Muscle layer of colon (tissue), 2 donors: Measurements from ENCODE around the gene MESD.

Source experiments
- H3K27ac ChIP-seq: one replicate; pipeline ENCODE4 v1.7.0; 2013; ENCODE audit warnings: low read depth, mild to moderate bottlenecking, low read length, moderate library complexity
- H3K27me3 ChIP-seq, 2 donors: one replicate each; pipeline ENCODE4 v1.7.0; 2013; ENCODE audit warnings: low read length in 2 of 2, mild to moderate bottlenecking in 2 of 2; ENCODE audit not compliant: insufficient read depth in 2 of 2, control insufficient read depth in 1 of 2
- H3K36me3 ChIP-seq: one replicate; pipeline ENCODE4 v1.7.0; 2013; ENCODE audit warnings: mild to moderate bottlenecking, low read length; ENCODE audit not compliant: insufficient read depth
- H3K4me1 ChIP-seq: one replicate; pipeline ENCODE4 v1.7.0; 2013; ENCODE audit warnings: mild to moderate bottlenecking, low read length; ENCODE audit not compliant: insufficient read depth
- H3K4me3 ChIP-seq, 2 donors: one replicate each; pipeline ENCODE4 v1.7.0; 2013; ENCODE audit warnings: low read length in 2 of 2, low read depth in 1 of 2, mild to moderate bottlenecking in 1 of 2, moderate library complexity in 1 of 2
- H3K9ac ChIP-seq: one replicate; pipeline ENCODE4 v1.7.0; 2013; ENCODE audit warnings: low read length
- H3K9me3 ChIP-seq: one replicate; pipeline ENCODE4 v1.7.0; 2013; ENCODE audit warnings: mild to moderate bottlenecking, low read length
- donor health status: abdominal sarcoma.
- donor health status: Adenocarcinoma of cecum.

Gene MESD

DNA sequence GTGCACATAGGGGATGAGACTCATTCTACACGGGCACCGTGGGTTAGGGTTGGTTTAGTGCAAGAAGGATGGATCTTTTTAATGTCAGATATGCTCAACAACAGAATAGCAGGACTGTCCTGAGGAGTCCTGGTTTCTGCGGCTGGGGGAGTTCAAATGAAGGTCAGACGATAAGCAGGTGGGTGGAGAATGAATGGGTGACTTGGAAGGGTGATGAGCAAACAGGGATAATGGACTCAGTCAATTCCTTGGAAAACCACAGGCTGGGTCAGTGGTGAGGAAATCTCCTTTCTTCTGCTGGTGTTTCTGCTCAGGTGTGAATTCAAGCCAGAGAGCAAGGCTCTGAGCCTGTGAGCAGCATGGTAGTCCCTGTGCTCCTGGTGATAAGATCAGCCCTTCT, 59.9 kb downstream of the MESD start:
- Histone ChIP-seq H3K9ac (no peak overlapping the region), H3K4me3 (no peak overlapping the region), H3K27me3 (no peaks in the 10 kb centered on the region), H3K4me1 (peaks cover 25% of the 10 kb centered on the region), H3K9me3 (no peaks in the 10 kb centered on the region), H3K27ac (no peak overlapping the region), H3K36me3 (no peaks in the 10 kb centered on the region)

- no peaks in the 10 kb centered on the region for H3K36me3 ChIP-seq
- no peak overlapping the region for H3K27ac ChIP-seq
- H3K9me3 ChIP-seq: no peaks in the 10 kb centered on the region
- no peak overlapping the region for H3K4me3 ChIP-seq
- H3K27me3 ChIP-seq: no peaks in the 10 kb centered on the region
- no peak overlapping the region for H3K9ac ChIP-seq
- H3K4me1 ChIP-seq: peaks cover 21% of the 10 kb centered on the region
These were observed 60.4 kb downstream of the MESD start for GRCh38 chr15:80929225-80929624.

GRCh38 chr15:80926126-80926525, 63.5 kb downstream of the MESD start:
- no peak overlapping the region for H3K27ac ChIP-seq
- H3K9me3 ChIP-seq: no peaks in the 10 kb centered on the region
- no peaks in the 10 kb centered on the region for H3K4me1 ChIP-seq
- H3K4me3 ChIP-seq: no peak overlapping the region
- H3K36me3 ChIP-seq: no peaks in the 10 kb centered on the region
- H3K27me3 ChIP-seq: no peaks in the 10 kb centered on the region
- H3K9ac ChIP-seq: no peak overlapping the region

- no peaks in the 10 kb centered on the region for H3K36me3 ChIP-seq
- H3K27ac ChIP-seq: no peak overlapping the region
- H3K9me3 ChIP-seq: no peaks in the 10 kb centered on the region
- H3K4me3 ChIP-seq: no peak overlapping the region
- no peaks in the 10 kb centered on the region for H3K27me3 ChIP-seq
- no peak overlapping the region for H3K9ac ChIP-seq
- no peaks in the 10 kb centered on the region for H3K4me1 ChIP-seq
These were observed 64.0 kb downstream of the MESD start for GRCh38 chr15:80925597-80926059.

DNA sequence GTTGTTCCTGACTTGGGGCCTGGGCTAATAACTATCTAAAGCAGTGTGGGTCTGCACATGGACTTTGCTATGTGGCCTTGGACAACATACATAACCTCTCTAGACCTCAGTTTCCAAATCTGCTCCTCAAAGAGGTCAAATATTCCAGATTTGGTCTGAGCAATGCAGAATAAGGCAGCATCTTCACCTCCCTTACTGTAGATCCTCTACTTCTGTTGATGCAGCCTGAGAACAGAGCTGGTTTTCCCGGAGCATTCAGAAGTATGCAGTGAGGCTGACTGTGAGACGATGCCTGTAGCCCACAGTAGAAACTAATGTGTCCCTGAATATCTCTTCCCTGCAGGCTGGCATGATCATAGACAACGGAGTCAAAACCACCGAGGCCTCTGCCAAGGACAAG, 65.3 kb downstream of the MESD start:
- Histone ChIP-seq H3K36me3 (no peaks in the 10 kb centered on the region), H3K9me3 (no peaks in the 10 kb centered on the region), H3K9ac (no peak overlapping the region), H3K4me3 (no peak overlapping the region), H3K4me1 (no peaks in the 10 kb centered on the region), H3K27me3 (no peaks in the 10 kb centered on the region), H3K27ac (no peak overlapping the region)

DNA sequence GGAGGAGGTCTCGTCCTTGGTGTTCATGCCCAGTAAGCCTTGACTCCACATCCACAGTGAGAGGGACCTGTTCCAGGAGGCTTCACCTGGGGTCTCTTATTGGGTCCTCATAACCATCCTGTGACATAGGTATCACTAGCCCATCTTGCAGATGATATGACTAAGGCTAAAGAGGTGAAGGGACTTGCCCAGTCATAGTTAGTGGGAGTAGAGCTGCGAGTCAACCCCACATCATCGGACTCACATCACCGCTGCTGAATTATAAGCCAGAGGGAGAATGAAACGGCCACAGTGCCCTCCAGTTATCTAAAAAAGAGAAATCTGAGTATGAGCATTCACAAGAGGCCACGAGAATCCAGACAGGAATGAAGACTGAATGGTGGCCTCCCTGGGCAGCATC, 66.0 kb downstream of the MESD start:
- no peak overlapping the region for H3K9ac ChIP-seq
- no peaks in the 10 kb centered on the region for H3K36me3 ChIP-seq
- no peaks in the 10 kb centered on the region for H3K9me3 ChIP-seq
- no peaks in the 10 kb centered on the region for H3K27me3 ChIP-seq
- H3K27ac ChIP-seq: no peak overlapping the region
- no peaks in the 10 kb centered on the region for H3K4me1 ChIP-seq
- H3K4me3 ChIP-seq: no peak overlapping the region

DNA sequence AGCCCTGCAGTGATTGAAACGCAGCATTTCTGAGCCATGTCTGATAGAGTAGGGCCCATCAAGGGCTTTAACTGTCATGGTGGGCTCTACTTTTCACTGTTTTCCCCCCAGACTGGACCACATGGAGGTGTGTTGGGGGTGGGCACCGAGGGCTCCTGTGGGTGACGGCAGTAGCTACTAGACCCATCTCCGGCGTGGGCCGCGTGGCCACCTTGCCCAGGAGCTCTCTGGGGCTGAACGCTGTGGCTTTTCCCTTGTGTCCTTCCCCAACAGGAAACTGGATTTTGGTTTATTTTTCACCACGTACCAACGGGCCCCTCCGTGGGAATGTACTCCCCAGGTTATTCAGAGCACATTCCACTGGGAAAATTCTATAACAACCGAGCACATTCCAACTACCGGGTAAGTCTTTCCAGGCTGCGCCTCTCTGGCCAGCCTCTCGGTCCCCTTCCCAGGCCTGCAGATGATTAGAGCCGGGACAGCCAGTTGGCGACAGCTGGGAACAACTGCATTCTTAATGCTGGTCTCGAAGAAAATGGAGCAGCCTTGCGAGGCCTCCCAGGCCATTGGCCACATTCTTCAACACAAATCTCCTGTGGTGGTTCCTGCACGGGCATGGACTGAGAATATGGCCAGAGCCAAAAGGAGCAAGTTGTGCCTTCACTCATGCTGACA, 67.7 kb downstream of the MESD start:
- Histone ChIP-seq H3K36me3 (no peaks in the 10 kb centered on the region), H3K9me3 (no peaks in the 10 kb centered on the region), H3K9ac (no peak overlapping the region), H3K27me3 (no peaks in the 10 kb centered on the region), H3K4me3 (no peak overlapping the region), H3K4me1 (no peaks in the 10 kb centered on the region), H3K27ac (no peak overlapping the region)

- Histone ChIP-seq H3K9me3 (no peaks in the 10 kb centered on the region), H3K4me3 (no peak overlapping the region), H3K27ac (no peak overlapping the region), H3K4me1 (peaks cover 12% of the 10 kb centered on the region), H3K9ac (no peak overlapping the region), H3K36me3 (no peaks in the 10 kb centered on the region), H3K27me3 (no peaks in the 10 kb centered on the region)
These were observed 69.3 kb downstream of the MESD start for GRCh38 chr15:80920271-80920699.

- Histone ChIP-seq H3K27ac (no peak overlapping the region), H3K9me3 (no peaks in the 10 kb centered on the region), H3K4me3 (no peak overlapping the region), H3K4me1 (peaks cover 27% of the 10 kb centered on the region), H3K27me3 (no peaks in the 10 kb centered on the region), H3K36me3 (no peaks in the 10 kb centered on the region), H3K9ac (no peak overlapping the region)
These were observed 71.3 kb downstream of the MESD start for GRCh38 chr15:80918196-80918783.

DNA sequence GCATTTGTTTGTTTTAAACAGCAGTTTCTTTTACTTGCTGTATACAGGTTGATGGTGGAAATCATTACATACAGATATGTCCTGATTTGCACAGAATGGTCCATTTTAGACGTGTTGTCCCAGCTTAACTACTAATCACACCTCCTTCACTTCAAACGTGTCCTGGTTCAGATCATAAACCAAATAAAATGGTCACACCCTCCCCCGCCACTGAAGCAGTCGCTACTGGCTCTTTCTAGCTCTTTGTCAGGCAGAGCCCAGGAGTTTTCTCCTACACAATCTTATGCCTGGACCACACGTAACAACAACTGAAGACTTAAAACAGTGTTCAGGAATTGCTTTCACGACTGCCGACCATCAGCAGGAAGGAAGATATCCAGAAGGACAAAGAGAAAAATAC, 73.6 kb downstream of the MESD start:
- H3K9ac ChIP-seq: no peak overlapping the region
- H3K27ac ChIP-seq: no peak overlapping the region
- no peak overlapping the region for H3K4me3 ChIP-seq
- no peaks in the 10 kb centered on the region for H3K9me3 ChIP-seq
- H3K36me3 ChIP-seq: no peaks in the 10 kb centered on the region
- H3K27me3 ChIP-seq: no peaks in the 10 kb centered on the region
- peaks cover 37% of the 10 kb centered on the region for H3K4me1 ChIP-seq

GRCh38 chr15:80915472-80915871, 74.1 kb downstream of the MESD start:
- Histone ChIP-seq H3K9ac (no peak overlapping the region), H3K27ac (no peak overlapping the region), H3K4me3 (no peak overlapping the region), H3K9me3 (no peaks in the 10 kb centered on the region), H3K36me3 (no peaks in the 10 kb centered on the region), H3K4me1 (peaks cover 37% of the 10 kb centered on the region), H3K27me3 (no peaks in the 10 kb centered on the region)

DNA sequence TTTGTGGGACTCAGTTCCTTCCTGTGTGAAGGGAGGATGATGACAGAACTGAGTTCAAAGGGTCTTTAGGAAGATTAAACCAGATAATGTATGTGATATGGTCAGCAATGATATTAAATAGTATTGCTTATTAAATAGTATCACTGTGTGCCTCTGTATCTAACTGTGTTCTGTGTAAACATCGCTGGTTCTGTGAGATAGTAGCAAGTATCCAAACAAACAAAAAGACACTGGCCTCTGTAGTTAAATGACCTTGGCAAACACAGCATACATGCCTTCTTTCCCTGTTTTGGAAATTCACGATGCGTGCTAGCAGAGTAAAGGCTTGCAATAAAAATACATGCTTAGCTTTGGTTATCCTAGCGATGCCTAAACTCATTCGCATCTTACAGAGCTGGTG, 76.1 kb downstream of the MESD start:
- Histone ChIP-seq H3K9me3 (no peaks in the 10 kb centered on the region), H3K36me3 (no peaks in the 10 kb centered on the region), H3K27ac (peak overlapping the region; percentile 38)

More for the DNA sequence above, 76.1 kb downstream of the MESD start:
- peaks cover 37% of the 10 kb centered on the region for H3K4me1 ChIP-seq
- H3K9ac ChIP-seq: no peak overlapping the region
- no peak overlapping the region for H3K4me3 ChIP-seq
- H3K27me3 ChIP-seq: no peaks in the 10 kb centered on the region
